Prostate gland (tissue), 2 donors: ENCODE data around the gene COLGALT1. TPM values are rescaled to one million over a fixed set of nuclear protein-coding genes. Genes with fewer than 3 reads are reported as not detected.
"Not testable (repeated sequence)": the region's sequence is repeated elsewhere in the genome, so short reads cannot be mapped to it uniquely, and the experiment has no call there.

Source experiments
- DNase-seq: peaks from one replicate; pipeline ENCODE4 v3.0.0-alpha.2; 2019; ENCODE audit warnings: low spot score
- H3K27ac ChIP-seq, 2 donors: fragments of 200-600 bp; sonication (generic); 2 replicates each; pipeline ENCODE4 v1.5.1; 2017 to 2019
- H3K27me3 ChIP-seq: fragments of 200-600 bp; sonication (generic); replicated peaks from 2 replicates; pipeline ENCODE4 v1.5.1; 2019; ENCODE audit not compliant: insufficient read depth
- H3K36me3 ChIP-seq, 2 donors: fragments of 200-600 bp; sonication (generic); 1 replicate in 1 of 2; 2 replicates in 1 of 2; pipeline versions ENCODE4 v1.5.1 to v1.8.1; 2017 to 2019
- H3K4me1 ChIP-seq: fragments of 200-600 bp; sonication (generic); replicated peaks from 2 replicates; pipeline ENCODE4 v1.5.1; 2019
- H3K4me3 ChIP-seq, 2 donors: fragments of 200-600 bp; sonication (generic); 2 replicates each; pipeline ENCODE4 v1.5.1; 2017 to 2019
- H3K9me3 ChIP-seq: fragments of 200-600 bp; sonication (generic); 2 replicates; pipeline ENCODE4 v1.5.1; 2017
- CTCF ChIP-seq, 4 experiments: fragments of 200-600 bp in 2 of 4; fragments of 450-650 bp in 2 of 4; sonication (generic) in 2 of 4; IDR thresholded peaks; 1 replicate in 3 of 4; 2 replicates in 1 of 4; pipeline ENCODE4 v1.5.1; 2016 to 2019; ENCODE audit warnings: antibody characterized with exemption in 4 of 4, mild to moderate bottlenecking in 2 of 4, moderate library complexity in 2 of 4
- POLR2A ChIP-seq: fragments of 450-650 bp; IDR thresholded peaks from one replicate; pipeline ENCODE4 v1.6.1; 2016; ENCODE audit warnings: antibody characterized with exemption, mild to moderate bottlenecking
- POLR2AphosphoS5 ChIP-seq: sonication (generic); formaldehyde crosslinking; IDR thresholded peaks from one replicate; pipeline ENCODE4 v1.6.1; 2017; ENCODE audit warnings: antibody characterized with exemption
- WGBS: methylation state at CpG from one replicate; pipeline ENCODE4 v1.1.5; 2018; 5-methylcytosine and 5-hydroxymethylcytosine counted together
- intact Hi-C: fragments of 100-400 bp; cut with DNase I; formaldehyde crosslinking; loops from one replicate; pipeline ENCODE4 v1.14.2; 2022
- total RNA-seq, 2 donors: library from RNA; depleted of rRNA; stranded (reverse); fragments of >200 nt; gene quantifications; one replicate each; pipeline ENCODE4 v1.1.0, GENCODE V29; 2016

Gene COLGALT1
- total RNA-seq, 2 donors from 2014 or later: 29.3 to 85.1 TPM

GRCh38 chr19:17582613-17583012 is 27.2 kb downstream of the COLGALT1 start:
- Histone ChIP-seq H3K27me3 (no peaks in the 10 kb centered on the region), H3K36me3 (peaks cover 5 to 6% of the 10 kb centered on the region in 2 donors), H3K4me1 (no peaks in the 10 kb centered on the region), H3K27ac (no peak overlapping the region), H3K9me3 (no peaks in the 10 kb centered on the region), H3K4me3 (no peak overlapping the region)
- TF ChIP-seq POLR2AphosphoS5 (no peak), CTCF (IDR thresholded peaks at IDR 0.05) (no peak), POLR2A (no peak)
- WGBS: 70% methylated on average over 8 of the region's 8 CpGs
- intact Hi-C loops: no loop called here
- DNase-seq: no peak

- Histone ChIP-seq H3K4me3 (no peak overlapping the region), H3K9me3 (no peaks in the 10 kb centered on the region), H3K4me1 (no peaks in the 10 kb centered on the region), H3K36me3 (no peaks in the 10 kb centered on the region), H3K27me3 (no peaks in the 10 kb centered on the region), H3K27ac (no peak overlapping the region)
- DNase-seq: no peak
- intact Hi-C loops: no loop called here
- WGBS: 67% methylated on average over 3 of the region's 3 CpGs
- no peak for TF ChIP-seq CTCF (IDR thresholded peaks at IDR 0.05)
- TF ChIP-seq POLR2AphosphoS5: no peak
- no peak for TF ChIP-seq POLR2A
Observed at GRCh38 chr19:17584132-17584531, 28.7 kb downstream of the COLGALT1 start.

GRCh38 chr19:17585395-17585794 is 29.9 kb downstream of the COLGALT1 start:
- H3K36me3 ChIP-seq, H3K4me3 ChIP-seq, H3K4me1 ChIP-seq, H3K27me3 ChIP-seq, DNase-seq, H3K9me3 ChIP-seq, H3K27ac ChIP-seq, intact Hi-C loops: not testable (repeated sequence)
- WGBS: 60% methylated on average over 7 of the region's 7 CpGs

GRCh38 chr19:17590866-17591265 is 35.4 kb downstream of the COLGALT1 start:
- no peak for TF ChIP-seq CTCF (IDR thresholded peaks at IDR 0.05)
- no peak for TF ChIP-seq POLR2A
- no peak for TF ChIP-seq POLR2AphosphoS5
- no peaks in the 10 kb centered on the region for H3K27me3 ChIP-seq
- intact Hi-C loops: no loop called here
- no peak overlapping the region for H3K27ac ChIP-seq
- H3K4me1 ChIP-seq: no peaks in the 10 kb centered on the region
- no peak for DNase-seq
- H3K4me3 ChIP-seq: no peak overlapping the region
- 100% methylated on average over 1 of the region's 1 CpG for WGBS
- no peaks in the 10 kb centered on the region for H3K36me3 ChIP-seq
- no peaks in the 10 kb centered on the region for H3K9me3 ChIP-seq

- H3K9me3 ChIP-seq, DNase-seq, H3K4me1 ChIP-seq, H3K27ac ChIP-seq, H3K27me3 ChIP-seq, intact Hi-C loops, H3K4me3 ChIP-seq, H3K36me3 ChIP-seq: not testable (repeated sequence)
- 80% methylated on average over 7 of the region's 7 CpGs for WGBS
Observed at GRCh38 chr19:17594296-17594695, 38.8 kb downstream of the COLGALT1 start.

- DNase-seq, H3K27ac ChIP-seq, H3K36me3 ChIP-seq, H3K4me1 ChIP-seq, H3K27me3 ChIP-seq, intact Hi-C loops, H3K9me3 ChIP-seq, H3K4me3 ChIP-seq: not testable (repeated sequence)
- 90% methylated on average over 8 of the region's 8 CpGs for WGBS
Observed at GRCh38 chr19:17598063-17598462, 42.6 kb downstream of the COLGALT1 start.
